Right renal cortex interstitium (tissue), 3 donors: ENCODE results near the gene CHN2. TPM values are rescaled to one million over a fixed set of nuclear protein-coding genes. Genes with fewer than 3 reads are reported as not detected.

Source experiments
- DNase-seq, 3 donors: peaks; one replicate each; pipeline ENCODE4 v3.0.0-alpha.2; 2013; ENCODE audit warnings: low read depth in 3 of 3, low spot score in 2 of 3
- polyA plus RNA-seq, 3 donors: library from polyadenylated mRNA; unstranded; fragments of 120-200 nt; gene quantifications; one replicate each; pipeline ENCODE4 v1.2.1, GENCODE V29; 2013; ENCODE audit not compliant: insufficient read length in 3 of 3

Gene CHN2
- polyA plus RNA-seq, 3 donors, result 14.3 to 20.8 (median 18.3) TPM

- DNase-seq, result no peak
These were observed 108.3 kb downstream of the CHN2 start for GRCh38 chr7:29302666-29303395.

GRCh38 chr7:29304756-29305155 lies 110.2 kb downstream of the CHN2 start:
- no peak for DNase-seq

GRCh38 chr7:29306319-29306991 lies 111.9 kb downstream of the CHN2 start:
- no peak for DNase-seq

GRCh38 chr7:29308424-29308823 lies 113.8 kb downstream of the CHN2 start:
- DNase-seq, result no peak

GRCh38 chr7:29309041-29309854 lies 114.7 kb downstream of the CHN2 start:
- DNase-seq, result no peak

GRCh38 chr7:29310625-29311024 lies 116.0 kb downstream of the CHN2 start:
- DNase-seq, result no peak

GRCh38 chr7:29311314-29311713 lies 116.7 kb downstream of the CHN2 start:
- DNase-seq, result no peak

- no peak for DNase-seq
These were observed 119.6 kb downstream of the CHN2 start for GRCh38 chr7:29314148-29314547.

- DNase-seq, result no peak
These were observed 120.7 kb downstream of the CHN2 start for GRCh38 chr7:29315122-29315891.

- no peak for DNase-seq
These were observed 121.3 kb downstream of the CHN2 start for GRCh38 chr7:29315892-29316270.

GRCh38 chr7:29316926-29317325 lies 122.4 kb downstream of the CHN2 start:
- no peak for DNase-seq

GRCh38 chr7:29318853-29319718 lies 124.5 kb downstream of the CHN2 start:
- no peak for DNase-seq

- DNase-seq, result no peak
These were observed 125.3 kb downstream of the CHN2 start for GRCh38 chr7:29319719-29320521.

- DNase-seq, result no peak
These were observed 126.0 kb downstream of the CHN2 start for GRCh38 chr7:29320577-29320976.

- no peak for DNase-seq
These were observed 127.6 kb downstream of the CHN2 start for GRCh38 chr7:29322023-29322712.

GRCh38 chr7:29325476-29325875 lies 130.9 kb downstream of the CHN2 start:
- no peak for DNase-seq

GRCh38 chr7:29326864-29327263 lies 132.3 kb downstream of the CHN2 start:
- DNase-seq, result no peak

GRCh38 chr7:29327455-29327854 lies 132.9 kb downstream of the CHN2 start:
- no peak for DNase-seq
